GM23338 (cell line): Measurements from ENCODE around the gene HAPLN3. TPM values are rescaled to one million over a fixed set of nuclear protein-coding genes. Genes with fewer than 3 reads are reported as not detected.

Source experiments
- ATAC-seq: fragments of 200-7000 bp; cut with Tn5 transposase; 3 replicates; pipeline ENCODE4 v1.9.1; 2020
- DNase-seq: peaks from one replicate; pipeline ENCODE4 v3.0.0-alpha.2; 2015; ENCODE audit warnings: low spot score
- H2AFZ ChIP-seq: fragments of 200-600 bp; sonication (generic); 2 replicates; pipeline ENCODE4 v1.8.0; 2016; ENCODE audit warnings: antibody characterized with exemption, mild to moderate bottlenecking, moderate library complexity
- H3F3A ChIP-seq: fragments of 200-600 bp; sonication (generic); replicated peaks from 2 replicates; pipeline ENCODE4 v1.8.0; 2017; ENCODE audit warnings: antibody characterized with exemption, mixed run types, low read depth
- H3K27ac ChIP-seq: fragments of 200-600 bp; sonication (generic); 2 replicates; pipeline ENCODE4 v1.6.1; 2016; ENCODE audit warnings: low read depth
- H3K27me3 ChIP-seq: fragments of 200-600 bp; sonication (generic); 2 replicates; pipeline ENCODE4 v1.8.0; 2016; ENCODE audit warnings: mild to moderate bottlenecking, mixed run types, moderate library complexity; ENCODE audit not compliant: insufficient read depth
- H3K36me3 ChIP-seq: fragments of 200-600 bp; sonication (generic); 2 replicates; pipeline ENCODE4 v1.8.0; 2016; ENCODE audit warnings: mild to moderate bottlenecking; ENCODE audit not compliant: insufficient read depth
- H3K4me1 ChIP-seq: fragments of 200-600 bp; sonication (generic); 2 replicates; pipeline ENCODE4 v1.8.0; 2016; ENCODE audit warnings: mild to moderate bottlenecking, moderate library complexity; ENCODE audit not compliant: insufficient read depth
- H3K4me2 ChIP-seq: fragments of 200-600 bp; sonication (generic); 2 replicates; pipeline ENCODE4 v1.7.1; 2017; ENCODE audit warnings: mixed run types
- H3K4me3 ChIP-seq: fragments of 200-600 bp; sonication (generic); 2 replicates; pipeline ENCODE4 v1.6.1; 2016; ENCODE audit warnings: mixed run types
- H3K79me2 ChIP-seq: fragments of 200-600 bp; sonication (generic); replicated peaks from 2 replicates; pipeline ENCODE4 v1.8.0; 2017; ENCODE audit warnings: mild to moderate bottlenecking; ENCODE audit not compliant: insufficient read depth
- H3K9me2 ChIP-seq: fragments of 200-600 bp; sonication (generic); 2 replicates; pipeline ENCODE4 v1.8.0; 2017; ENCODE audit not compliant: insufficient read depth
- H4K20me1 ChIP-seq: fragments of 200-600 bp; sonication (generic); replicated peaks from 2 replicates; pipeline ENCODE4 v1.8.0; 2017; ENCODE audit warnings: mild to moderate bottlenecking; ENCODE audit not compliant: insufficient read depth
- H3K27ac Mint-ChIP-seq: 2 replicates; pipeline ENCODE4 v1.8.0; 2020; ENCODE audit warnings: inconsistent platforms, mild to moderate bottlenecking, moderate library complexity, mixed read lengths
- H3K27me3 Mint-ChIP-seq: 3 replicates; pipeline ENCODE4 v1.8.0; 2022; ENCODE audit warnings: low read depth, mild to moderate bottlenecking, moderate library complexity, mixed read lengths, inconsistent platforms; ENCODE audit not compliant: insufficient read depth, poor library complexity
- H3K36me3 Mint-ChIP-seq: 3 replicates; pipeline ENCODE4 v1.8.0; 2021; ENCODE audit warnings: low read depth, mild to moderate bottlenecking, inconsistent platforms, moderate library complexity, mixed read lengths
- H3K4me1 Mint-ChIP-seq: 3 replicates; pipeline ENCODE4 v1.8.0; 2020; ENCODE audit warnings: mild to moderate bottlenecking, inconsistent platforms, mixed read lengths
- H3K4me3 Mint-ChIP-seq: 3 replicates; pipeline ENCODE4 v1.8.0; 2021; ENCODE audit warnings: moderate library complexity, mild to moderate bottlenecking, inconsistent platforms, mixed read lengths
- H3K9me3 Mint-ChIP-seq: 3 replicates; pipeline ENCODE4 v1.8.0; 2020; ENCODE audit warnings: moderate library complexity, mild to moderate bottlenecking, inconsistent platforms, mixed read lengths
- CREB1 ChIP-seq: fragments of 250-450 bp; sonication (Bioruptor Pico); IDR thresholded peaks from 2 replicates; pipeline ENCODE4 v1.5.0; 2020; ENCODE audit warnings: low read depth, mild to moderate bottlenecking, moderate library complexity
- ETS1 ChIP-seq: IDR thresholded peaks from 2 replicates; pipeline ENCODE4 v1.6.1; 2016; ENCODE audit warnings: antibody characterized with exemption
- EZH2 ChIP-seq: fragments of 200-600 bp; sonication (generic); IDR thresholded peaks from one replicate; pipeline ENCODE4 v1.8.0; 2017; ENCODE audit warnings: antibody characterized with exemption, mild to moderate bottlenecking, low read depth; ENCODE audit not compliant: unreplicated experiment
- EZH2phosphoT487 ChIP-seq: fragments of 200-600 bp; sonication (generic); IDR thresholded peaks from one replicate; pipeline ENCODE4 v1.8.1; 2018; ENCODE audit warnings: antibody characterized with exemption; ENCODE audit not compliant: unreplicated experiment
- JUNB ChIP-seq: IDR thresholded peaks from one replicate; pipeline ENCODE4 v1.6.1; 2016; ENCODE audit warnings: antibody characterized with exemption; ENCODE audit not compliant: unreplicated experiment
- NANOG ChIP-seq: IDR thresholded peaks from 2 replicates; pipeline ENCODE4 v1.6.1; 2016; ENCODE audit warnings: antibody characterized with exemption, borderline replicate concordance
- POLR2AphosphoS5 ChIP-seq: IDR thresholded peaks from 2 replicates; pipeline ENCODE4 v1.6.1; 2016; ENCODE audit warnings: antibody characterized with exemption, low read depth
- ZNF114 ChIP-seq: fragments of 250-450 bp; sonication (Bioruptor Pico); IDR thresholded peaks from 2 replicates; pipeline ENCODE4 v1.5.0; 2020; ENCODE audit warnings: mild to moderate bottlenecking, moderate library complexity
- ZNF331 ChIP-seq: fragments of 250-450 bp; sonication (Bioruptor Pico); IDR thresholded peaks from 2 replicates; pipeline ENCODE4 v1.5.0; 2020; ENCODE audit warnings: low read depth, mild to moderate bottlenecking, moderate library complexity
- polyA plus RNA-seq: library from polyadenylated mRNA; unstranded; fragments of >200 nt; fragmentation: Nextera tagmentation; extraction: Ambion mirVana; gene quantifications from 2 replicates; pipeline ENCODE4 v1.2.1, GENCODE V29; 2016
- total RNA-seq: library from RNA; depleted of rRNA; stranded (reverse); fragments of >200 nt; shearing (Covaris generic); gene quantifications from 2 replicates; pipeline ENCODE4 v1.2.3, GENCODE V29; 2014
- TF ChIP-seq, protein P1 (sequence below), 2 experiments: fragments of 200-600 bp in 1 of 2; sonication (generic) in 1 of 2; conservative IDR thresholded peaks; 2 replicates each; pipeline versions ENCODE4 v1.5.1 to v1.6.1; 2016 to 2017; ENCODE audit warnings: antibody characterized with exemption in 2 of 2, low read depth in 2 of 2, mild to moderate bottlenecking in 2 of 2, moderate library complexity in 1 of 2
- TF ChIP-seq, protein P2 (sequence below): IDR thresholded peaks from one replicate; pipeline ENCODE4 v1.6.1; 2018; ENCODE audit warnings: antibody characterized with exemption; ENCODE audit not compliant: unreplicated experiment

The HAPLN3 gene
- total and polyA plus RNA-seq, 2 experiments from 2014 or later = 22.7 to 62.6 TPM

DNA sequence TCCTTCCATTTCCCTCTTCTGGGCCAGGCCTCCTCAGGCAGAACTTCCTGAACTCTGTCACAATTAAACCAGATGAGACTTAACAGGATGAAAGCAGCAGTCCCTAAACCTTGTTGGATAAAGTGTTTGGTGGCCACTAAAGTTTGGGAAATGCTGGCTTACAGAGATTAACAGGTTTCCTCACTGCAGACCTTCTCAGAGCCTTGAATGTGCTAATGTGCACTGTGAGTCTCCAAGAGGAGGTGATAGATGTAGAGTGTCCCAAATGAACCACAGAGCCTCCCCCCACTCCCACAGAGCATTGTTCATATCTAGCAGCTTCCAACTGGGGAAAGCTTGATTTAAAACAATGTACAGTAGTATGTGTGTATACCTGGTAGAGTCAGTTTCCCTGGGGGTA is 42.9 kb downstream of the HAPLN3 start (continued):
- no peak for TF ChIP-seq ZNF331 (CRISPR knock-in tag)
- TF ChIP-seq POLR2AphosphoS5 = no peak
- TF ChIP-seq NANOG = no peak
- TF ChIP-seq JUNB = no peak
- no peak for TF ChIP-seq ETS1
- TF ChIP-seq, protein P1, sequence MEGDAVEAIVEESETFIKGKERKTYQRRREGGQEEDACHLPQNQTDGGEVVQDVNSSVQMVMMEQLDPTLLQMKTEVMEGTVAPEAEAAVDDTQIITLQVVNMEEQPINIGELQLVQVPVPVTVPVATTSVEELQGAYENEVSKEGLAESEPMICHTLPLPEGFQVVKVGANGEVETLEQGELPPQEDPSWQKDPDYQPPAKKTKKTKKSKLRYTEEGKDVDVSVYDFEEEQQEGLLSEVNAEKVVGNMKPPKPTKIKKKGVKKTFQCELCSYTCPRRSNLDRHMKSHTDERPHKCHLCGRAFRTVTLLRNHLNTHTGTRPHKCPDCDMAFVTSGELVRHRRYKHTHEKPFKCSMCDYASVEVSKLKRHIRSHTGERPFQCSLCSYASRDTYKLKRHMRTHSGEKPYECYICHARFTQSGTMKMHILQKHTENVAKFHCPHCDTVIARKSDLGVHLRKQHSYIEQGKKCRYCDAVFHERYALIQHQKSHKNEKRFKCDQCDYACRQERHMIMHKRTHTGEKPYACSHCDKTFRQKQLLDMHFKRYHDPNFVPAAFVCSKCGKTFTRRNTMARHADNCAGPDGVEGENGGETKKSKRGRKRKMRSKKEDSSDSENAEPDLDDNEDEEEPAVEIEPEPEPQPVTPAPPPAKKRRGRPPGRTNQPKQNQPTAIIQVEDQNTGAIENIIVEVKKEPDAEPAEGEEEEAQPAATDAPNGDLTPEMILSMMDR (conservative IDR thresholded peaks at IDR 0.05; ENCODE audit: low read depth in 2 of 2) = no peak
- TF ChIP-seq CREB1 (CRISPR knock-in tag) = no peak
- no peak for TF ChIP-seq EZH2
- TF ChIP-seq, protein P2, sequence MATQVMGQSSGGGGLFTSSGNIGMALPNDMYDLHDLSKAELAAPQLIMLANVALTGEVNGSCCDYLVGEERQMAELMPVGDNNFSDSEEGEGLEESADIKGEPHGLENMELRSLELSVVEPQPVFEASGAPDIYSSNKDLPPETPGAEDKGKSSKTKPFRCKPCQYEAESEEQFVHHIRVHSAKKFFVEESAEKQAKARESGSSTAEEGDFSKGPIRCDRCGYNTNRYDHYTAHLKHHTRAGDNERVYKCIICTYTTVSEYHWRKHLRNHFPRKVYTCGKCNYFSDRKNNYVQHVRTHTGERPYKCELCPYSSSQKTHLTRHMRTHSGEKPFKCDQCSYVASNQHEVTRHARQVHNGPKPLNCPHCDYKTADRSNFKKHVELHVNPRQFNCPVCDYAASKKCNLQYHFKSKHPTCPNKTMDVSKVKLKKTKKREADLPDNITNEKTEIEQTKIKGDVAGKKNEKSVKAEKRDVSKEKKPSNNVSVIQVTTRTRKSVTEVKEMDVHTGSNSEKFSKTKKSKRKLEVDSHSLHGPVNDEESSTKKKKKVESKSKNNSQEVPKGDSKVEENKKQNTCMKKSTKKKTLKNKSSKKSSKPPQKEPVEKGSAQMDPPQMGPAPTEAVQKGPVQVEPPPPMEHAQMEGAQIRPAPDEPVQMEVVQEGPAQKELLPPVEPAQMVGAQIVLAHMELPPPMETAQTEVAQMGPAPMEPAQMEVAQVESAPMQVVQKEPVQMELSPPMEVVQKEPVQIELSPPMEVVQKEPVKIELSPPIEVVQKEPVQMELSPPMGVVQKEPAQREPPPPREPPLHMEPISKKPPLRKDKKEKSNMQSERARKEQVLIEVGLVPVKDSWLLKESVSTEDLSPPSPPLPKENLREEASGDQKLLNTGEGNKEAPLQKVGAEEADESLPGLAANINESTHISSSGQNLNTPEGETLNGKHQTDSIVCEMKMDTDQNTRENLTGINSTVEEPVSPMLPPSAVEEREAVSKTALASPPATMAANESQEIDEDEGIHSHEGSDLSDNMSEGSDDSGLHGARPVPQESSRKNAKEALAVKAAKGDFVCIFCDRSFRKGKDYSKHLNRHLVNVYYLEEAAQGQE = no peak

DNA sequence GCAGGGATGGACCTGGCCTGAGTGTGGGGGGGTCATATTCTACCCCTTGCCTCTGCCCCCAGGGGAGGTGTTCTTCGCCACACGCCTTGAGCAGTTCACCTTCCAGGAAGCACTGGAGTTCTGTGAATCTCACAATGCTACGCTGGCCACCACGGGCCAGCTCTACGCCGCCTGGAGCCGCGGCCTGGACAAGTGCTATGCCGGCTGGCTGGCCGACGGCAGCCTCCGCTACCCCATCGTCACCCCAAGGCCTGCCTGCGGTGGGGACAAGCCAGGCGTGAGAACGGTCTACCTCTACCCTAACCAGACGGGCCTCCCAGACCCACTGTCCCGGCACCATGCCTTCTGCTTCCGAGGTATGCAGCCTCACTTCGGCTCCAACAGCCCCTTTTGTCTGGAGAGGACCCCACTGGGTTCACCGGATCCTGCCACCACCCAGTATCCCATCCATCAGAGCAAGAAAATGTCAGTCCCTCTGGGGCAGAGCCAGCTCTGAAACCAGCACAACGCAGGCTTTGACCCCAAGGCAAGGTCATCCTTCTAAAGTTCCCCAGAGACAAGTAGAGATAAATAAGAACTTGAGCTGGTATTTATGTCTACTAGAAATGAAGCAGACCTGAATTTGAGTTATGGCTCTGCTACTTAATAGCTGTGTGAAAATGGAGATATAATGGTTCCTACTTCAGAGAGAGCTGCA is 45.8 kb downstream of the HAPLN3 start:
- Histone ChIP-seq H3K27me3 (no peaks in the 10 kb centered on the region), H3K36me3 (no peaks in the 10 kb centered on the region), H3K27ac (no peak overlapping the region), H2AFZ (no peak overlapping the region), H3K9me2 (no peaks in the 10 kb centered on the region), H3K4me1 (no peaks in the 10 kb centered on the region), H3K4me3 (no peak overlapping the region), H3K79me2 (no peaks in the 10 kb centered on the region), H4K20me1 (no peaks in the 10 kb centered on the region), H3F3A (no peaks in the 10 kb centered on the region), H3K4me2 (no peak overlapping the region)
- Mint-ChIP-seq H3K4me3 (no peak overlapping the region), H3K36me3 (peaks cover 2% of the 10 kb centered on the region; the same call in 2 of the 3 replicates), H3K9me3 (peaks cover 10% of the 10 kb centered on the region), H3K27me3 (peaks cover 1% of the 10 kb centered on the region), H3K27ac (no peak overlapping the region), H3K4me1 (no peaks in the 10 kb centered on the region)
- no peak for ATAC-seq
- DNase-seq = no peak
- TF ChIP-seq, protein P2 = no peak
- TF ChIP-seq EZH2phosphoT487 (no peak), NANOG (no peak), ETS1 (no peak), ZNF114 (CRISPR knock-in tag) (no peak), ZNF331 (CRISPR knock-in tag) (no peak), POLR2AphosphoS5 (no peak), CREB1 (CRISPR knock-in tag) (no peak), EZH2 (no peak), JUNB (no peak)
- TF ChIP-seq, protein P1 (conservative IDR thresholded peaks at IDR 0.05; ENCODE audit: low read depth in 2 of 2) = no peak
